GM18867 (cell line): ENCODE measurements around the gene CNTN6.

Experiments
- ATAC-seq: cut with Tn5 transposase; IDR thresholded peaks from one replicate; pipeline ENCODE4 v1.9.1; 2021; ENCODE audit warnings: mild to moderate bottlenecking, moderate library complexity; ENCODE audit not compliant: unreplicated experiment

The CNTN6 gene

DNA sequence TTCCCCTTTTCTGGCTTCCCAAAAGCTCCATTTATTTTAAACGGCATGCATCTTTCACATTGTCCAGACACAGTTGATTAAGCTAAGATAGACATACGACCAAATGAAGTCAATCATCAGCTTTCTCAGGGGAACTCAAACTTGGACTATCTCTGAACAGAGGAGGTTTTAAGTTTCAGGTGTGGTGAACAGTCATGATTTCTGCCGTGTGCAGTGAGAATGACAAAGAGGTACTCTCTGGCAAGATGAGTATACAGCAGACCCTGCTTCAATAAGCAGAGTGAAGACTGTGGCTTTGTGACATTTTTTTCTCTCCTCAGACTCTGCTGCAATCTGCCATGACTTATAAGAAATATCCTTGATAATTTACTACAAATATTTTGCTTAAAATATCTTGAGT, 307.7 kb downstream of the CNTN6 start:
- ATAC-seq = no peak

- ATAC-seq = no peak
These were observed 311.6 kb downstream of the CNTN6 start for GRCh38 chr3:1404270-1404962.

DNA sequence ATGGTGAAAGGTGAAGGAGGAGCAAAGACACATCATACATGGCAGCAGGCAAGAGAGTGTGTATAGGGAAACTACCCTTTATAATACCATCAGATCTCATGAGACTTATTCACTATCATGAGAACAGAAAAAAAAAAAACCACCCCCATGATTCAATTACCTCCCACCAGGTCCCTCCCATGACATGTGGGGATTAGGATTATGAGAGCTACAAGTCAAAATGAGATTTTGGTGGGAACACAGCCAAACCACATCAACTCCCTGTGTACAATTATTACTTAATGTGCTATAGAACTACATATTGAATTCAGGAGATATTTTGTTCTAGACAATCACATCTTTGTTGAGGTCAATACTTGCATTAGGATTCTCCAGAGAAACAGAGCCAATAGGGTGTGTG, 313.4 kb downstream of the CNTN6 start:
- no peak for ATAC-seq

- no peak for ATAC-seq
These were observed 328.8 kb downstream of the CNTN6 start for GRCh38 chr3:1421577-1421976.

DNA sequence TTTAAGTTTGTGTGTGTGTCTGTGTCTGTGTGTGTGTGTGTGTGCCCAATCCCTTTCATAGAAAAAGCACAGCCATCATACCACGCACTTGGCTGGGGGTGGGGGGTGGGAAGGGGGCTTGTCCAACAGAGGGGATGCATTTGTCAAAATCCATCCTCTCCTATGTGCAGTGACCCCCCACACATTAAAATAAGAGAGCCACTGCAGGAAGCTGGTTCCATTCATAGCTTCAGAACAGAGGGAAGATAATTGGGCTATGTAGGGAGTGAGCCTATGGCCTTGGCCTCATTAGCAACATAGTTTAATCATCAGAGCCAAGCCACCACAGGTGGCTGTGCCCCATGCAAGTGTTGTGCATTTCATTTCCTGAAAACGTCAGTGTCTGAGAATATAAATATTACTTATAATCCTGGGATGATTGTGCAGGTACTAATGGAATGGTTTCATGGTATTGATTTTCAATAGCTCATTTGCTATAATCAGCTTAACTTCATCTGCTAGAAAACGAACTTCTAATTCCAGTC, 330.8 kb downstream of the CNTN6 start:
- no peak for ATAC-seq

DNA sequence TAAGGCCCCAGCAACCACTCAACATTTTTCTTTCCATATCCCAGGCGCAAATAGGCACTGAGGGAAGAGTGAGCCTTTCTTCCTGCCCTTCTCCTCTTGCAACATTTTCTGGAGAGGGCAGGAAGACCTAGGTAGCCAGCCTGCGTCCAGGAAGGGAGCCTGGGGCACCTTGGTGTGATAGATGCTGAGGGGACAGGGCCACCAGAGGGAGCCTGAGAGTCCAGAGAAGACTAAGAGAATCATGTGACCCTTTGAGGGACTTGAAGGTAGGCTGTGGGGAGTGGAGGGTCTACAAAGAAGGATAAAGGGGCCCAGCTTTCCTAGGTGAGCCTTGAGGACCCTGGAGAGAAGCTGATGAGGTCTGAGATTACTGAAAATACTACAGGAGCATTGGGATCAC, 346.6 kb downstream of the CNTN6 start:
- no peak for ATAC-seq

DNA sequence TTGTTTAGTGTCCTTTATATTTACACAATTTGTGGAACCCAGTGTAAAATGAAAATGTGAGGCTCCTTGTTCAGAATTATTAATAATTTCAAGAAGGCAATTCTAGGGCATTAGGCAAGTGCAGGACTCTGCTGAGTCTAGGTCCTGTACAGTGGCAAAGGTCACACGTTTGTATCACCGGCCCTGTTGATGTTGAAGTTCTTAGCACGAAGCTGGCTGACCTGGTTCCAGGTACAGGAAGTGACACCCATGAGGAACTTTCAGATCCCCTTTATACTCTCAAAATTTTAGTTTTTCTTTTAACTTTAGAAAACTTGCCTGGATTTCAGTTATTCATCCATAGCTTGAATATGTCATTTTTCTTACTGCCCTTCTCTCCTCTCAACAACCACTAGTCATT, 349.4 kb downstream of the CNTN6 start:
- no peak for ATAC-seq

GRCh38 chr3:1444195-1444594, 351.4 kb downstream of the CNTN6 start:
- ATAC-seq = no peak

DNA sequence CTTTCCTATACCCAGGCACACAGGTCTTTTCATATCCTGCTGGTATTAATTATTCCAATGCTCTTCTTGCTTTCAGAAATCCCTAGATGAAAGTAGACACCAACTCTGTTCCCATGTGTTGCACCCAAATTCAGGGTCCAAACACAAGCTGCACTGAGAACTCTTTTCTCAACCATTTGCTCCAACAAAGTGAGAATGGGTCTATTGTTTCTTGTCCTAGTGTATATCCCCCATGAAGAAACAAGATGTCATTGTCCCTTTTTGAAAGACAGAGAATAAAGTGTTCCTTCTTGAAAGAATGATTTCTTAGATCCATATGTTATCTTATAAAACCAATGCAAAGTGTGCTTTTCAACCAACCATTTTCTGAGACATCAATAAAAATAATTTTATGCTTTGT, 353.7 kb downstream of the CNTN6 start:
- ATAC-seq = no peak

GRCh38 chr3:1447452-1447851, 354.6 kb downstream of the CNTN6 start:
- no peak for ATAC-seq

GRCh38 chr3:1448443-1448842, 355.6 kb downstream of the CNTN6 start:
- ATAC-seq = no peak
